ENCODE measurements around the gene DAZ4.
"Not testable (repeated sequence)": the region's sequence is repeated elsewhere in the genome, so short reads cannot be mapped to it uniquely, and the experiment has no call there.

The DAZ4 gene, protein sequence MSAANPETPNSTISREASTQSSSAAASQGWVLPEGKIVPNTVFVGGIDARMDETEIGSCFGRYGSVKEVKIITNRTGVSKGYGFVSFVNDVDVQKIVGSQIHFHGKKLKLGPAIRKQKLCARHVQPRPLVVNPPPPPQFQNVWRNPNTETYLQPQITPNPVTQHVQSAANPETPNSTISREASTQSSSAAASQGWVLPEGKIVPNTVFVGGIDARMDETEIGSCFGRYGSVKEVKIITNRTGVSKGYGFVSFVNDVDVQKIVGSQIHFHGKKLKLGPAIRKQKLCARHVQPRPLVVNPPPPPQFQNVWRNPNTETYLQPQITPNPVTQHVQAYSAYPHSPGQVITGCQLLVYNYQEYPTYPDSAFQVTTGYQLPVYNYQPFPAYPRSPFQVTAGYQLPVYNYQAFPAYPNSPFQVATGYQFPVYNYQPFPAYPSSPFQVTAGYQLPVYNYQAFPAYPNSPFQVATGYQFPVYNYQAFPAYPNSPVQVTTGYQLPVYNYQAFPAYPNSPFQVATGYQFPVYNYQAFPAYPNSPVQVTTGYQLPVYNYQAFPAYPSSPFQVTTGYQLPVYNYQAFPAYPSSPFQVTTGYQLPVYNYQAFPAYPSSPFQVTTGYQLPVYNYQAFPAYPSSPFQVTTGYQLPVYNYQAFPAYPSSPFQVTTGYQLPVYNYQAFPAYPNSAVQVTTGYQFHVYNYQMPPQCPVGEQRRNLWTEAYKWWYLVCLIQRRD

GRCh38 chrY:24833619-24834018, at the start of gene DAZ4:
Gene DAZ4, plus strand, starts transcription at chrY:24833919. Its CDS starts 208 bp downstream, at chrY:24834127.
- not testable (repeated sequence) for H3K9me3 Mint-ChIP-seq, H3K4me3 Mint-ChIP-seq, H3K36me3 Mint-ChIP-seq, H3K27ac Mint-ChIP-seq, H3K4me1 Mint-ChIP-seq, H3K27me3 Mint-ChIP-seq

- not testable (repeated sequence) for H3K27ac Mint-ChIP-seq, H3K4me3 Mint-ChIP-seq, H3K9me3 Mint-ChIP-seq, H3K27me3 Mint-ChIP-seq, H3K36me3 Mint-ChIP-seq, H3K4me1 Mint-ChIP-seq
Observed at GRCh38 chrY:24813293-24813692, 20.4 kb upstream of the DAZ4 start, which contains the start of gene DAZ3. Gene DAZ3, minus strand, starts transcription at chrY:24813393. Its CDS starts 208 bp downstream, at chrY:24813185.

- not testable (repeated sequence) for H3K27ac Mint-ChIP-seq, H3K4me1 Mint-ChIP-seq, H3K27me3 Mint-ChIP-seq, H3K4me3 Mint-ChIP-seq, H3K9me3 Mint-ChIP-seq, H3K36me3 Mint-ChIP-seq
Observed at GRCh38 chrY:24821836-24822235, 11.9 kb upstream of the DAZ4 start.

DNA sequence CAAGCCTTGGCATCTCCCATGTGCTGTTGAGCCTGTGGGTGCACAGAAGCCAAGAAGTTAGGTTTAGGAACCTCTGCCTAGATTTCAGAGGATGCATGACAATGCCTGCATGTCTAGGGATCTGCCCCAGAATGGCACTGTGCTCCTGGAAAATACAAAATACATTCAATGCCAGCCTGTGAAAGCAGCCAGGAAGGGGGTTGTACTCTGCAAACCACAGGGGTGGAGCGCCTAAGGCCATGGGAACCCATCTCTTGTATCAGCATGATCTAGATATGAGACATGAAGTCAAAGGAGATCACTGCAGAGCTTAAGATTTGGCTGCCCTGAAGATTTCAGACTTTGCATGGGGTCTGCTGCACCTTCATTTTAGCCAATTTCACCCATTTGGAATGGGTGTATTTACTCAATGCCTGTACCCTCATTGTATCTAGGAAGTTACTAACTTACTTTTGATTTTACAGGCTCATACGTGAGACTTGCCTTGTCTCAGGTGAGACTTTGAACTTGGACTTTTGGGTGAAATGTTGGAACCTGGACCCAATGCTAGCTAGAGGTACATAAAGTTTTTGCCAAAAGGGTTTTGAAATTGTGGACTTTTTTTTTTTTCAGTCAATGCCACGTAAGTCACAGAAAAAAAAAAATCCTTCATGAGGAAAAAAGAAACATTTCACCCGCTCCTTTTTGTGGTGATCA, 9.4 kb upstream of the DAZ4 start:
- not testable (repeated sequence) for H3K9me3 Mint-ChIP-seq, H3K4me1 Mint-ChIP-seq, H3K27me3 Mint-ChIP-seq, H3K27ac Mint-ChIP-seq, H3K4me3 Mint-ChIP-seq, H3K36me3 Mint-ChIP-seq

DNA sequence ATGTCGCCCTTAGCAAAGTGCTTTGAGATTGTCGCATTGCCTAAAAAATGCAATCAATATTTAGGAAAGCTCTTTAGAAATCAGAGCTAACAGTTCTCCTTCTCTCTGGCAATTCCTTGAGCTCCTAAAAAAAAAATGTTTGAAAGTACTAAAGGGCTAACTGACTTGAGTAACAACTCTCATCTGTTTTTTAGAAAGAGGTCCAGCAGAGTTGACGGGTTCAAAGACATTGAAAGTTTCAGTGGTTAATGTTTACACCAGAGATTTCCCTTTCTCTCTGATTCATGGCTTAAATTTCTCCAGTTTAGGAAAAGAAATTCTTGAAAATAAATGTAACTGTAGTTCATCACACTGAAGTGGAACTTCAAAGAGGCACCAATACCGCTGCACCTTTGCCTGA, 8.7 kb upstream of the DAZ4 start:
- not testable (repeated sequence) for H3K27ac Mint-ChIP-seq, H3K4me3 Mint-ChIP-seq, H3K27me3 Mint-ChIP-seq

More for the DNA sequence above, 8.7 kb upstream of the DAZ4 start:
- not testable (repeated sequence) for H3K4me1 Mint-ChIP-seq, H3K9me3 Mint-ChIP-seq, H3K36me3 Mint-ChIP-seq

Measured in activated naive CD4-positive, alpha-beta T cell treated with anti-CD3 and anti-CD28 coated beads, Interleukin-2, amount 50 U/mL, for 24 hours (primary cell).